ENCODE measurements around the gene RBM42. TPM values are rescaled to one million over a fixed set of nuclear protein-coding genes. Genes with fewer than 3 reads are reported as not detected.

The RBM42 gene
- total and polyA plus RNA-seq, 9 of the 15 experiments (the other 6 are each of a cell fraction or from before 2014, with no cell fraction given) = 5.7 to 149 (median 32.4) TPM

GRCh38 chr19:35639321-35639639 is 10.4 kb downstream of the RBM42 start (continued):
- TF ChIP-seq ZNF592 (IDR thresholded peaks at IDR 0.05) (0 out of 2 replicates have a peak, but pooled peaks have one; percentile 24), EZH2 (IDR thresholded peaks at IDR 0.05; ENCODE audit: borderline replicate concordance, low read depth, low read length) (no peak), ZNF239 (CRISPR knock-in tag; IDR thresholded peaks at IDR 0.05) (no peak), ZNF644 (tag; IDR thresholded peaks at IDR 0.05; ENCODE audit: low read depth) (no peak), ESRRA (IDR thresholded peaks at IDR 0.05; ENCODE audit: borderline replicate concordance, low read depth) (no peak), ADNP (tag; IDR thresholded peaks at IDR 0.05) (no peak)
- TF ChIP-seq, protein P1, sequence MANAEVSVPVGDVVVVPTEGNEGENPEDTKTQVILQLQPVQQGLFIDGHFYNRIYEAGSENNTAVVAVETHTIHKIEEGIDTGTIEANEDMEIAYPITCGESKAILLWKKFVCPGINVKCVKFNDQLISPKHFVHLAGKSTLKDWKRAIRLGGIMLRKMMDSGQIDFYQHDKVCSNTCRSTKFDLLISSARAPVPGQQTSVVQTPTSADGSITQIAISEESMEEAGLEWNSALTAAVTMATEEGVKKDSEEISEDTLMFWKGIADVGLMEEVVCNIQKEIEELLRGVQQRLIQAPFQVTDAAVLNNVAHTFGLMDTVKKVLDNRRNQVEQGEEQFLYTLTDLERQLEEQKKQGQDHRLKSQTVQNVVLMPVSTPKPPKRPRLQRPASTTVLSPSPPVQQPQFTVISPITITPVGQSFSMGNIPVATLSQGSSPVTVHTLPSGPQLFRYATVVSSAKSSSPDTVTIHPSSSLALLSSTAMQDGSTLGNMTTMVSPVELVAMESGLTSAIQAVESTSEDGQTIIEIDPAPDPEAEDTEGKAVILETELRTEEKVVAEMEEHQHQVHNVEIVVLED (CRISPR knock-in tag; IDR thresholded peaks at IDR 0.05) = no peak

Data from K562 (cell line).